ENCODE data around the gene NXPH2.

DNA sequence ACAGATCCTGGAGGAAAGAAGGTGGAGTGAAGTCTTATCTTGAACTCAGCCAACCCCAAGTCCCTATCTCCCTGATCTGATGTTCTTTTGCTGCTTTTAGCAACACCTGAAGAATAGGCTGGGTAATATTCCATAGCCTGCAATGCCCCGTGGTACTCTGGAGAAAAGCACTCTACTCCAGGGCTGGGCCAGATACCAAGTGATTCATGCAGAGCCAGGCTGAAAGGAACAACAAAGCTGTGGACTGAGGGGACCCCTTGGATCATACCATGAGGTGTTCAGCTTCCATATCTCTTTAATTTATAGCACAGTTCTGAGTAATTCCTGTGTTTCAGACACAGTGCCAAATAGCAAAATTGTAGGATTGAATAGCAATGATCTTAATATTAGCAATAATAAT, 130.6 kb downstream of the NXPH2 start:
- TF ChIP-seq, protein P1, sequence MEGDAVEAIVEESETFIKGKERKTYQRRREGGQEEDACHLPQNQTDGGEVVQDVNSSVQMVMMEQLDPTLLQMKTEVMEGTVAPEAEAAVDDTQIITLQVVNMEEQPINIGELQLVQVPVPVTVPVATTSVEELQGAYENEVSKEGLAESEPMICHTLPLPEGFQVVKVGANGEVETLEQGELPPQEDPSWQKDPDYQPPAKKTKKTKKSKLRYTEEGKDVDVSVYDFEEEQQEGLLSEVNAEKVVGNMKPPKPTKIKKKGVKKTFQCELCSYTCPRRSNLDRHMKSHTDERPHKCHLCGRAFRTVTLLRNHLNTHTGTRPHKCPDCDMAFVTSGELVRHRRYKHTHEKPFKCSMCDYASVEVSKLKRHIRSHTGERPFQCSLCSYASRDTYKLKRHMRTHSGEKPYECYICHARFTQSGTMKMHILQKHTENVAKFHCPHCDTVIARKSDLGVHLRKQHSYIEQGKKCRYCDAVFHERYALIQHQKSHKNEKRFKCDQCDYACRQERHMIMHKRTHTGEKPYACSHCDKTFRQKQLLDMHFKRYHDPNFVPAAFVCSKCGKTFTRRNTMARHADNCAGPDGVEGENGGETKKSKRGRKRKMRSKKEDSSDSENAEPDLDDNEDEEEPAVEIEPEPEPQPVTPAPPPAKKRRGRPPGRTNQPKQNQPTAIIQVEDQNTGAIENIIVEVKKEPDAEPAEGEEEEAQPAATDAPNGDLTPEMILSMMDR (IDR thresholded peaks at IDR 0.05 in 8 of 11, conservative IDR thresholded peaks at IDR 0.05 in 3 of 11), result no peak
- no peak for TF ChIP-seq POLR2A (IDR thresholded peaks at IDR 0.05)

Data from spleen (tissue), 7 donors.